IMR-90 (cell line): Measurements from ENCODE around the gene SLC5A11. TPM values are rescaled to one million over a fixed set of nuclear protein-coding genes. Genes with fewer than 3 reads are reported as not detected.

Source experiments
- ATAC-seq: fragments of 200-7000 bp; cut with Tn5 transposase; 2 replicates; pipeline ENCODE4 v1.9.1; 2020; ENCODE audit warnings: low read depth, mild to moderate bottlenecking, moderate library complexity
- BruUV-seq: library from RNA; stranded (reverse); fragments of 400-500 nt; replicated peaks from 2 replicates; lab custom pipeline; 2021; lab: Mats Ljungman, UMichigan
- CTCF ChIA-PET: fragments of 300-600 bp; formaldehyde crosslinking; extraction: SDS; loops from one replicate; lab custom pipeline; 2021; ENCODE audit warnings: antibody characterized with exemption; lab: Yijun Ruan, JAX
- POLR2A ChIA-PET: fragments of 300-600 bp; sonication (Branson Sonifier 250); formaldehyde crosslinking; loops from one replicate; lab custom pipeline; 2022; ENCODE audit warnings: antibody characterized with exemption; ENCODE audit not compliant: unreplicated experiment; lab: Charles Lee
- DNase-seq: peaks from one replicate; pipeline ENCODE4 v3.0.0; 2013
- H2AFZ ChIP-seq: replicated peaks from 2 replicates; pipeline ENCODE3; 2013; ENCODE audit warnings: low read length, mild to moderate bottlenecking; ENCODE audit not compliant: poor library complexity
- H2AK5ac ChIP-seq: 2 replicates; pipeline ENCODE4 v1.6.1; 2013; ENCODE audit warnings: low read depth, low read length, inconsistent platforms
- H2AK9ac ChIP-seq: replicated peaks from 2 replicates; pipeline ENCODE3; 2013; ENCODE audit warnings: mild to moderate bottlenecking, low read depth, low read length, moderate library complexity; ENCODE audit not compliant: poor library complexity
- H2BK120ac ChIP-seq: 2 replicates; pipeline ENCODE4 v1.6.1; 2013; ENCODE audit warnings: low read depth, low read length, inconsistent platforms
- H2BK15ac ChIP-seq: 3 replicates; pipeline ENCODE4 v1.6.1; 2013; ENCODE audit warnings: low read depth, low read length, inconsistent platforms
- H2BK20ac ChIP-seq: 2 replicates; pipeline ENCODE4 v1.6.1; 2013; ENCODE audit warnings: low read depth, mild to moderate bottlenecking, inconsistent platforms, low read length, moderate library complexity
- H2BK5ac ChIP-seq: 2 replicates; pipeline ENCODE4 v1.6.1; 2013; ENCODE audit warnings: mild to moderate bottlenecking, low read depth, low read length, inconsistent platforms; ENCODE audit not compliant: poor library complexity, severe bottlenecking
- H3K14ac ChIP-seq: replicated peaks from 2 replicates; pipeline ENCODE4 v1.6.1; 2013; ENCODE audit warnings: low read depth, low read length, inconsistent platforms
- H3K18ac ChIP-seq: 2 replicates; pipeline ENCODE4 v1.6.1; 2013; ENCODE audit warnings: low read depth, low read length, control low read depth
- H3K23ac ChIP-seq: 2 replicates; pipeline ENCODE4 v1.6.1; 2013; ENCODE audit warnings: low read depth, low read length, inconsistent platforms
- H3K27ac ChIP-seq: 2 replicates; pipeline ENCODE4 v1.5.1; 2013; ENCODE audit warnings: mild to moderate bottlenecking, control low read depth, low read length; ENCODE audit not compliant: insufficient read depth
- H3K27me3 ChIP-seq: 2 replicates; pipeline ENCODE4 v1.6.1; 2013; ENCODE audit warnings: low read length; ENCODE audit not compliant: control insufficient read depth, insufficient read depth
- H3K36me3 ChIP-seq: 2 replicates; pipeline ENCODE4 v1.6.1; 2013; ENCODE audit warnings: low read length, mixed read lengths; ENCODE audit not compliant: control insufficient read depth, insufficient read depth
- H3K4ac ChIP-seq: 2 replicates; pipeline ENCODE4 v1.6.1; 2013; ENCODE audit warnings: low read depth, low read length, inconsistent platforms
- H3K4me1 ChIP-seq: 2 replicates; pipeline ENCODE4 v1.6.1; 2013; ENCODE audit warnings: low read length, mixed read lengths; ENCODE audit not compliant: control insufficient read depth, insufficient read depth
- H3K4me2 ChIP-seq: 2 replicates; pipeline ENCODE4 v1.6.1; 2013; ENCODE audit warnings: low read depth, mild to moderate bottlenecking, control low read depth, low read length, moderate library complexity
- H3K4me3 ChIP-seq: 2 replicates; pipeline ENCODE4 v1.5.1; 2013; ENCODE audit warnings: low read depth, mild to moderate bottlenecking, control low read depth, low read length, moderate library complexity; ENCODE audit not compliant: insufficient read depth
- H3K56ac ChIP-seq: 2 replicates; pipeline ENCODE4 v1.6.1; 2013; ENCODE audit warnings: low read length, inconsistent platforms; ENCODE audit not compliant: insufficient read depth; ENCODE audit errors: extremely low read depth
- H3K79me1 ChIP-seq, 2 experiments: 2 replicates each; pipeline ENCODE4 v1.6.1; 2013; ENCODE audit warnings: low read length in 2 of 2, inconsistent platforms in 1 of 2, low read depth in 1 of 2
- H3K9ac ChIP-seq: 2 replicates; pipeline ENCODE4 v1.6.1; 2013; ENCODE audit warnings: low read depth, low read length, control low read depth
- H3K9me1 ChIP-seq: 2 replicates; pipeline ENCODE4 v1.6.1; 2013; ENCODE audit warnings: low read length, inconsistent platforms; ENCODE audit not compliant: insufficient read depth
- H3K9me3 ChIP-seq: 2 replicates; pipeline ENCODE4 v1.6.1; 2013; ENCODE audit warnings: low read length; ENCODE audit not compliant: control insufficient read depth, insufficient read depth
- H4K20me1 ChIP-seq: 2 replicates; pipeline ENCODE4 v1.6.1; 2013; ENCODE audit warnings: low read length, inconsistent platforms; ENCODE audit not compliant: insufficient read depth
- H4K5ac ChIP-seq: 2 replicates; pipeline ENCODE4 v1.6.1; 2013; ENCODE audit warnings: mild to moderate bottlenecking, low read depth, low read length, control low read depth
- H4K8ac ChIP-seq, 2 experiments: 2 replicates each; pipeline ENCODE4 v1.6.1; 2013; ENCODE audit warnings: low read depth in 2 of 2, low read length in 2 of 2, control low read depth in 1 of 2, inconsistent platforms in 1 of 2
- H4K91ac ChIP-seq: 2 replicates; pipeline ENCODE4 v1.6.1; 2013; ENCODE audit warnings: low read depth, low read length, inconsistent platforms; ENCODE audit not compliant: insufficient read depth
- BHLHE40 ChIP-seq: fragments of 150-350 bp; IDR thresholded peaks from 2 replicates; pipeline ENCODE4 v1.6.1; 2016; ENCODE audit warnings: mild to moderate bottlenecking, low read depth, low read length
- CEBPB ChIP-seq: IDR thresholded peaks from 2 replicates; pipeline ENCODE4 v1.6.1; 2012; ENCODE audit warnings: low read depth, low read length, improper control_type of control experiment
- CHD1 ChIP-seq: IDR thresholded peaks from 2 replicates; pipeline ENCODE4 v1.6.1; 2012; ENCODE audit warnings: low read depth, low read length, improper control_type of control experiment
- CTCF ChIP-seq: conservative IDR thresholded peaks from 2 replicates; pipeline ENCODE4 v1.5.1; 2012; ENCODE audit warnings: mild to moderate bottlenecking, low read depth, low read length, improper control_type of control experiment
- FOS ChIP-seq: fragments of 150-350 bp; IDR thresholded peaks from 2 replicates; pipeline ENCODE4 v1.6.1; 2016; ENCODE audit warnings: low read depth, low read length
- MAFK ChIP-seq: IDR thresholded peaks from 2 replicates; pipeline ENCODE4 v1.6.1; 2012; ENCODE audit warnings: low read depth, low read length, improper control_type of control experiment
- MAZ ChIP-seq: IDR thresholded peaks from 2 replicates; pipeline ENCODE4 v1.6.1; 2012; ENCODE audit warnings: low read depth, mild to moderate bottlenecking, low read length, improper control_type of control experiment, moderate library complexity, borderline replicate concordance
- MXI1 ChIP-seq: IDR thresholded peaks from 2 replicates; pipeline ENCODE4 v1.6.1; 2012; ENCODE audit warnings: low read depth, mild to moderate bottlenecking, low read length, moderate library complexity, borderline replicate concordance
- NFE2L2 ChIP-seq: fragments of 150-350 bp; IDR thresholded peaks from 2 replicates; pipeline ENCODE4 v1.6.1; 2016; ENCODE audit warnings: low read depth, mild to moderate bottlenecking, low read length
- POLR2A ChIP-seq: IDR thresholded peaks from 2 replicates; pipeline ENCODE4 v1.6.1; 2012; ENCODE audit warnings: mild to moderate bottlenecking, low read depth, low read length
- RAD21 ChIP-seq: IDR thresholded peaks from 2 replicates; pipeline ENCODE4 v1.6.1; 2012; ENCODE audit warnings: low read length, improper control_type of control experiment
- RCOR1 ChIP-seq: IDR thresholded peaks from 2 replicates; pipeline ENCODE4 v1.6.1; 2012; ENCODE audit warnings: mild to moderate bottlenecking, low read length, improper control_type of control experiment; ENCODE audit not compliant: insufficient replicate concordance
- RFX5 ChIP-seq: IDR thresholded peaks from 2 replicates; pipeline ENCODE4 v1.8.0; 2012; ENCODE audit warnings: low read depth, mild to moderate bottlenecking, low read length, moderate library complexity
- SMC3 ChIP-seq: fragments of 150-350 bp; IDR thresholded peaks from 2 replicates; pipeline ENCODE4 v1.6.1; 2016; ENCODE audit warnings: low read depth, mild to moderate bottlenecking, antibody characterized with exemption, low read length, moderate library complexity
- USF2 ChIP-seq: fragments of 150-350 bp; IDR thresholded peaks from 2 replicates; pipeline ENCODE4 v1.6.1; 2017; ENCODE audit warnings: mild to moderate bottlenecking, antibody characterized with exemption, low read length, low read depth
- WGBS, 2 experiments: methylation state at CpG; one replicate each; pipeline versions ENCODE4 v1.1.5 to v1.1.7; 2013; ENCODE audit warnings: missing lambda C conversion rate in 2 of 2; ENCODE audit not compliant: insufficient read length in 1 of 2; ENCODE audit errors: extremely low coverage in 2 of 2; 5-methylcytosine and 5-hydroxymethylcytosine counted together
- dilution Hi-C: fragments of 300-500 bp; cut with HindIII; formaldehyde crosslinking; loops from one replicate; pipeline ENCODE4 v1.14.3; 2018; ENCODE audit warnings: low sequenced_read_pairs; ENCODE audit not compliant: unreplicated experiment
- in situ Hi-C: fragments of 300-500 bp; cut with MboI; formaldehyde crosslinking; loops from 3 replicates; pipeline ENCODE4 v1.14.3; 2019; ENCODE audit warnings: low sequenced_read_pairs, inconsistent platforms, mixed read lengths
- intact Hi-C: fragments of 100-400 bp; cut with micrococcal nuclease; formaldehyde crosslinking; loops from 2 replicates; pipeline ENCODE4 v1.10.0; 2022
- polyA plus RNA-seq, 3 experiments: library from polyadenylated mRNA; depleted of rRNA; stranded (reverse); fragments of >200 nt; gene quantifications; 2 replicates each; pipeline ENCODE4 v1.2.3, GENCODE V29; 2012; ENCODE audit warnings: low replicate concordance in 1 of 3
- total RNA-seq: library from RNA; depleted of rRNA; stranded (reverse); fragments of >200 nt; gene quantifications from 2 replicates; pipeline ENCODE4 v1.2.3, GENCODE V29; 2012

SLC5A11 gene
- total and polyA plus RNA-seq, 2 of the 4 experiments (the other 2 are of a cell fraction) = under 0.01 TPM; not detected in 1

GRCh38 chr16:24920568-24920967 is 74.8 kb downstream of the SLC5A11 start:
- no peak for TF ChIP-seq CEBPB
- TF ChIP-seq MAZ = no peak
- no peak for TF ChIP-seq NFE2L2
- TF ChIP-seq BHLHE40 = no peak
- no peak for TF ChIP-seq RCOR1
- no peak for TF ChIP-seq FOS
- no peak for TF ChIP-seq MXI1
- TF ChIP-seq USF2 = no peak
- no peak for TF ChIP-seq POLR2A
- no peak for TF ChIP-seq SMC3
- TF ChIP-seq CTCF = no peak
- TF ChIP-seq CHD1 = no peak
- no peak for TF ChIP-seq MAFK
- TF ChIP-seq RFX5 = no peak
- no peak for TF ChIP-seq RAD21

More at GRCh38 chr16:24920568-24920967, 74.8 kb downstream of the SLC5A11 start:
- H3K18ac ChIP-seq = no peak overlapping the region
- DNase-seq (no peak), ATAC-seq (no peak)
- no peak overlapping the region for H4K8ac ChIP-seq
- 90% methylated on average over 2 of the region's 3 CpGs; no CpG with 5 or more reads in 1 of the 2 experiments for WGBS, 2 experiments
- H2BK5ac ChIP-seq = no peak overlapping the region
- dilution Hi-C loops (no loop called here), intact Hi-C loops (no loop called here), in situ Hi-C loops (no loop called here)
- H3K9me1 ChIP-seq = peaks cover 13% of the 10 kb centered on the region
- H3K9me3 ChIP-seq = no peaks in the 10 kb centered on the region
- no peak overlapping the region for H4K5ac ChIP-seq
- no peak overlapping the region for H3K9ac ChIP-seq
- BruUV-seq = no TSS peak
- H3K23ac ChIP-seq = no peak overlapping the region
- H2AK9ac ChIP-seq = no peak overlapping the region
- H3K27me3 ChIP-seq = no peaks in the 10 kb centered on the region
- H3K79me1 ChIP-seq = peaks cover 13 to 47% of the 10 kb centered on the region in 2 experiments
- H2BK15ac ChIP-seq = no peak overlapping the region
- H3K4me3 ChIP-seq = no peak overlapping the region
- no peak overlapping the region for H3K4me2 ChIP-seq
- no peak overlapping the region for H2BK20ac ChIP-seq
- no peak overlapping the region for H3K56ac ChIP-seq
- H4K91ac ChIP-seq = no peak overlapping the region
- peak overlapping the region; percentile 14 for H2AFZ ChIP-seq
- H3K27ac ChIP-seq = no peak overlapping the region
- H3K14ac ChIP-seq = no peak overlapping the region
- ChIA-PET POLR2A (no interaction called here), CTCF (no interaction called here)
- H2BK120ac ChIP-seq = no peak overlapping the region
- H2AK5ac ChIP-seq = no peak overlapping the region
- no peaks in the 10 kb centered on the region for H3K4me1 ChIP-seq
- peaks cover 56% of the 10 kb centered on the region for H3K36me3 ChIP-seq
- H3K4ac ChIP-seq = no peak overlapping the region
- H4K20me1 ChIP-seq = peaks cover 8% of the 10 kb centered on the region; the same call in 1 of the 2 replicates
